Ectodermal cell (in vitro differentiated cells): Measurements from ENCODE around the gene RAB9A.

ENCODE experiments used
- H3K27ac ChIP-seq: 2 replicates; pipeline ENCODE4 v1.7.0; 2013; ENCODE audit warnings: mild to moderate bottlenecking, low read depth, low read length; ENCODE audit not compliant: insufficient read depth, poor library complexity, severe bottlenecking
- H3K27me3 ChIP-seq: 2 replicates; pipeline ENCODE4 v1.7.0; 2013; ENCODE audit warnings: mild to moderate bottlenecking, low read length; ENCODE audit not compliant: insufficient read depth, control insufficient read depth, poor library complexity, severe bottlenecking
- H3K36me3 ChIP-seq: one replicate; pipeline ENCODE4 v1.7.0; 2013; ENCODE audit warnings: low read length; ENCODE audit not compliant: control insufficient read depth, insufficient read depth
- H3K4me1 ChIP-seq: one replicate; pipeline ENCODE4 v1.7.0; 2013; ENCODE audit warnings: low read length; ENCODE audit not compliant: control insufficient read depth, insufficient read depth
- H3K4me3 ChIP-seq: 2 replicates; pipeline ENCODE4 v1.7.0; 2013; ENCODE audit warnings: low read depth, low read length, control low read depth; ENCODE audit not compliant: insufficient read depth
- H3K9me3 ChIP-seq: 2 replicates; pipeline ENCODE4 v1.7.0; 2013; ENCODE audit warnings: mild to moderate bottlenecking, low read length, moderate library complexity; ENCODE audit not compliant: control insufficient read depth
- WGBS, 2 experiments: methylation state at CpG; one replicate each; pipeline ENCODE4 v1.1.7; 2013; ENCODE audit warnings: missing lambda C conversion rate in 2 of 2; 5-methylcytosine and 5-hydroxymethylcytosine counted together

The RAB9A gene

GRCh38 chrX:13759152-13759718 lies 70.3 kb downstream of the RAB9A start:
- Histone ChIP-seq H3K36me3 (no peaks in the 10 kb centered on the region), H3K4me3 (no peak overlapping the region)

More at GRCh38 chrX:13759152-13759718, 70.3 kb downstream of the RAB9A start:
- WGBS, 2 experiments = 95 to 97% methylated on average over 6 to 8 of the region's 8 CpGs
- Histone ChIP-seq H3K27ac (no peak overlapping the region), H3K4me1 (no peaks in the 10 kb centered on the region), H3K27me3 (no peaks in the 10 kb centered on the region), H3K9me3 (no peaks in the 10 kb centered on the region)
